Epithelial cell of prostate (primary cell): Measurements from ENCODE around the gene LMNTD2.
"Not testable (repeated sequence)": the region's sequence is repeated elsewhere in the genome, so short reads cannot be mapped to it uniquely, and the experiment has no call there.

Source experiments
- DNase-seq: peaks from one replicate; pipeline ENCODE4 v3.0.0-alpha.2; 2011; ENCODE audit warnings: low read depth, low spot score
- H3K27ac ChIP-seq: fragments of 450-650 bp; 2 replicates; pipeline ENCODE4 v1.5.1; 2017; ENCODE audit warnings: mild to moderate bottlenecking

The LMNTD2 gene

DNA sequence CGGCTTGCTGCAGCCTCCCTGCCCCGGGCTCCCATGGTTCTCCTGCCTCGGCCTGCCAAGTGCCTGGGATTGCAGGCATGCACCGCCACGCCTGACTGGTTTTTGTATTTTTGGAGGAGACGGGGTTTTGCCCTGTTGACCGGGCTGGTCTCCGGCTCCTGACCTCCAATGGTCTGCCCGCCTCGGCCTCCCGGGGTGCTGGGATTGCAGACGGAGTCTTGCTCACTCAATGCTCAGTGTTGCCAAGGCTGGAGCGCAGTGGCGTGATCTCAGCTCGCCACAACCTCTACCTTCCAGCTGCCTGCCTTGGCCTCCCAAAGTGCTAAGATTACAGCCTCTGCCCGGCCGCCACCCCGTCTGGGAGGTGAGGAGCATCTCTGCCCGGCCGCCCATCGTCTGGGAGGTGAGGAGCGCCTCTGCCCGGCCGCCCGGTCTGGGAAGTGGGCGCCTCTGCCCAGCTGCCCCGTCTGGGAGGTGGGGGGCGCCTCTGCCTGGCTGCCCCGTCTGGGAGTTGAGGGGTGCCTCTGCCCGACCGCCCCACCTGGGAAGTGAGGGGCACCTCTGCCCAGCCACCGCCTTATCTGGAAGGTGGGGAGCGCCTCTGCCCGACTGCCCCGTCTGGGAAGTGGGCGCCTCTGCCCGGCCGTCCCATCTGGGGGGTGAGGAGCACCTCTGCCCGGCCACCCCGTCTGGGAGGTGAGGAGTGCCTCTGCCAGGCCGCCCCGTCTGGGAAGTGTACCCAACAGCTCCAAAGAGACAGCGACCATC, 43.4 kb downstream of the LMNTD2 start:
- H3K27ac ChIP-seq: peak overlapping the region; percentile 100
- not testable (repeated sequence) for DNase-seq

DNA sequence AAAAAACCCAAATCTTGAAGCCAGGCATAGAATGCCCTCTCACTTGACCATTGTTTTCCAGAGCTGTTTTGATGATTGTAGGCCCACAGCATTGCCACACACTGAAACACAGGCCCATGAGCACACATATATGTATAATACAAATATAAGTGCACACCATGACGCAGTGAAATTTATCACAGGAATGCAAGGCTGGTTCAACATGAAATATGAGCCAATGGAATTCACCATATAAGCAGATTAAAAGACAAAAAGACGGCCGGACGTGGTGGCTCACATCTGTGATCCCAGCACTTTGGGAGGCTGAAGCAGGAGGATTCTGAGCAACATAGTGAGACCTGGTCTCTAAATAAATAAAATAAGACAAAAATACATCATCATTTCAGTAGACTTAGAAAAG, 44.1 kb downstream of the LMNTD2 start:
- H3K27ac ChIP-seq: peak overlapping the region; percentile 100
- DNase-seq: no peak

GRCh38 chr11:515131-515530, 45.4 kb downstream of the LMNTD2 start:
- H3K27ac ChIP-seq: peak overlapping the region; percentile 100
- peak; percentile 97 for DNase-seq

DNA sequence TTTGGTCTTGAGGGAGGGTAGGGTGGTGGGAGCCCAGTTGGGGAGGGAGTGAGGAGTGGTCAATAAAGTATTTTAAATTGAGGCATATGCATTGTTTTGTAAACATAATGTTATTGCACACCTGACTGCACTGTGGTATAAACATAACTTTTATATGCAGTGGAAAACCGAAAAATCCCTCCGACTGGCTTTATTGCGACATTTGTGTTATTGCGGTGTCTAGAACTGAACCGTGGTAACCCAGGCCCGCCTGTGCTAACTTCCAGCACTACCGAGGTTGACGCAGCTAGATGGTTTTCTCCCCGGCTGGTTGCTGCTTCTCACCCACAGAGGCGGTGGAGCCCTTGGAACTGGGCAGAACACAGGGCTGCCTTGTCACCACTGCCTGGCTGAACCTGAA, 45.9 kb downstream of the LMNTD2 start:
- peak overlapping the region; percentile 100 for H3K27ac ChIP-seq

GRCh38 chr11:512761-513595, 47.6 kb downstream of the LMNTD2 start:
- peak overlapping the region; percentile 100 for H3K27ac ChIP-seq
- no peak for DNase-seq

More for the DNA sequence above, 45.9 kb downstream of the LMNTD2 start:
- DNase-seq: no peak

- no peak overlapping the region for H3K27ac ChIP-seq
- DNase-seq: no peak
These were observed 51.6 kb downstream of the LMNTD2 start for GRCh38 chr11:508956-509355.

GRCh38 chr11:507727-508515, 52.6 kb downstream of the LMNTD2 start:
- DNase-seq: no peak
- peak overlapping the region; percentile 100 for H3K27ac ChIP-seq

DNA sequence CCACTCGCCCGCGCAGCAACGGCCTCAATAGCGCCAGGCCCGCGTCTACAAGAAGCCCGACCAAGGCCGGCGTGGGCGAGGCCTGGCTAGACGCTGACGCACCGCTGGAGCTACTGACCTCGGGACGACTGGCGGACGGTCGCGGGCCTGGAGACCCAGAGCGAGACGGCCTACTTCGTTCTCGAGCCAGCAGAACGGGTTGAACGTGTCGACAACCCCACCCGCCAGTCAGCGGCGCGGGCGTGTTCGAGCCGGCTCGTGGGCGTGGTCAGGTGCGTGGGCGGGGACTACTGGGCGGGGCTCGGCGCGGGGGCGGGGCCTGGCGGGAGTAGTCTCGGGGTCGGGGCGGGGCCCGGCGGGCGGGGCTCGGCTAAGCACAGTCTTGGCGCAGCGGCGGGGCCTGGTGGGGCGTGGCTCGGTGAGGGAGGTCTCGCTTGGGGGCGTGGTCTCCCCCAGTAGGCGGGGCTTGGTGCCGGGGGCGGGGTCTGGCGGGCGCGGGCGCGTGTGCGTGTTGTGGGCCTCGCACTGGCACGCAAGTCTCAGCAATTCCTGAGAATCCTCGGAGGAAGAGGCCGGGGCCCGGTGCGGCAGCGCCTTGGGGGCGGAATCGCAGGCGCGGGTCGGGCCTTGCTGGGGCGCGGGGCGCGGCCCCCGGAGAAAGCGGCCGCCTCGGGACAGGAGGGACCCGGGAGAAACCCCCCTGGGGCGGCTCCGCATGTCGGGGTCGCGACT, 53.4 kb downstream of the LMNTD2 start, which contains the start of gene RNH1:
TSS of gene RNH1 (minus strand) at position 248 of the 732 bp plus-strand sequence. CDS start 5,080 bp downstream, outside the sequence.
- H3K27ac ChIP-seq: peak within 1 kb of the TSS; percentile 100
- peak; percentile 82 for DNase-seq

GRCh38 chr11:506238-506994, 54.1 kb downstream of the LMNTD2 start:
- peak; percentile 90 for DNase-seq
- H3K27ac ChIP-seq: peak overlapping the region; percentile 100

GRCh38 chr11:504994-505344, 55.6 kb downstream of the LMNTD2 start:
- peak overlapping the region; percentile 100 for H3K27ac ChIP-seq

More at GRCh38 chr11:504994-505344, 55.6 kb downstream of the LMNTD2 start:
- DNase-seq: no peak
